DOHH2 (cell line): ENCODE results near the gene CAV3.

Experiments used
- H3F3A ChIP-seq: fragments of 200-600 bp; sonication (generic), shearing (Covaris generic); 2 replicates; pipeline ENCODE4 v1.6.0; 2016; ENCODE audit warnings: antibody characterized with exemption, mild to moderate bottlenecking; ENCODE audit not compliant: control insufficient read depth, insufficient read depth
- H3K27ac ChIP-seq: fragments of 200-600 bp; sonication (generic); 2 replicates; pipeline ENCODE4 v1.5.1; 2014; ENCODE audit warnings: low read depth, mild to moderate bottlenecking, low read length, moderate library complexity
- H3K27me3 ChIP-seq: fragments of 200-600 bp; sonication (generic); 2 replicates; pipeline ENCODE4 v1.6.1; 2014; ENCODE audit warnings: mild to moderate bottlenecking, low read length, mixed read lengths; ENCODE audit not compliant: control insufficient read depth
- H3K36me3 ChIP-seq: fragments of 200-600 bp; sonication (generic); 2 replicates; pipeline ENCODE4 v1.6.1; 2014; ENCODE audit warnings: mild to moderate bottlenecking, low read length, moderate library complexity, mixed read lengths; ENCODE audit not compliant: control insufficient read depth
- H3K4me1 ChIP-seq: fragments of 200-600 bp; sonication (generic); 2 replicates; pipeline ENCODE4 v1.6.1; 2014; ENCODE audit warnings: mild to moderate bottlenecking, low read length, mixed read lengths; ENCODE audit not compliant: control insufficient read depth
- H3K4me2 ChIP-seq: fragments of 200-600 bp; sonication (generic); 2 replicates; pipeline ENCODE4 v1.6.0; 2014; ENCODE audit warnings: mild to moderate bottlenecking, low read length, moderate library complexity
- H3K4me3 ChIP-seq: fragments of 200-600 bp; sonication (generic); 2 replicates; pipeline ENCODE4 v1.5.1; 2014; ENCODE audit warnings: mild to moderate bottlenecking, low read length, mixed read lengths
- H3K79me2 ChIP-seq: fragments of 200-600 bp; sonication (generic); 2 replicates; pipeline ENCODE4 v1.6.1; 2014; ENCODE audit warnings: mild to moderate bottlenecking, low read length, mixed read lengths; ENCODE audit not compliant: control insufficient read depth
- H3K9me2 ChIP-seq: fragments of 200-600 bp; sonication (generic); replicated peaks from 2 replicates; pipeline ENCODE4 v1.6.1; 2014; ENCODE audit warnings: mild to moderate bottlenecking, low read length, mixed read lengths; ENCODE audit not compliant: control insufficient read depth
- H3K9me3 ChIP-seq: fragments of 200-600 bp; sonication (generic); 2 replicates; pipeline ENCODE4 v1.6.1; 2014; ENCODE audit warnings: antibody characterized with exemption, low read length, mixed read lengths; ENCODE audit not compliant: control insufficient read depth, insufficient read depth
- H4K20me1 ChIP-seq: fragments of 200-600 bp; sonication (generic); 2 replicates; pipeline ENCODE4 v1.6.0; 2014; ENCODE audit warnings: low read depth, mild to moderate bottlenecking, antibody characterized with exemption, low read length, moderate library complexity; ENCODE audit not compliant: control insufficient read depth, insufficient read depth
- CTCF ChIP-seq: fragments of 200-600 bp; sonication (generic); IDR thresholded peaks from one replicate; pipeline ENCODE4 v1.5.1; 2014; ENCODE audit warnings: antibody characterized with exemption, mild to moderate bottlenecking, low read depth, low read length; ENCODE audit not compliant: poor library complexity, severe bottlenecking
- EZH2phosphoT487 ChIP-seq: fragments of 200-600 bp; sonication (generic); IDR thresholded peaks from 2 replicates; pipeline ENCODE4 v1.6.1; 2017; ENCODE audit warnings: borderline replicate concordance, mild to moderate bottlenecking, antibody characterized with exemption, low read length, moderate library complexity, mixed read lengths

CAV3 gene

GRCh38 chr3:8762607-8763377 is 29.2 kb downstream of the CAV3 start:
- no peak overlapping the region for H3K4me3 ChIP-seq
- no peaks in the 10 kb centered on the region for H4K20me1 ChIP-seq
- H3K9me3 ChIP-seq, result no peaks in the 10 kb centered on the region
- H3K36me3 ChIP-seq, result no peaks in the 10 kb centered on the region
- TF ChIP-seq EZH2phosphoT487 (no peak), CTCF (no peak)
- no peaks in the 10 kb centered on the region for H3K4me1 ChIP-seq
- no peak overlapping the region for H3K27ac ChIP-seq
- H3K4me2 ChIP-seq, result no peak overlapping the region
- no peaks in the 10 kb centered on the region for H3K79me2 ChIP-seq
- H3K27me3 ChIP-seq, result peaks cover 3% of the 10 kb centered on the region
- H3K9me2 ChIP-seq, result no peaks in the 10 kb centered on the region
- no peaks in the 10 kb centered on the region for H3F3A ChIP-seq

GRCh38 chr3:8764528-8764927 is 30.9 kb downstream of the CAV3 start:
- TF ChIP-seq EZH2phosphoT487 (no peak), CTCF (no peak)
- no peaks in the 10 kb centered on the region for H3K79me2 ChIP-seq
- no peak overlapping the region for H3K27ac ChIP-seq
- no peak overlapping the region for H3K4me2 ChIP-seq
- H3K4me3 ChIP-seq, result no peak overlapping the region
- H3K4me1 ChIP-seq, result peaks cover 7% of the 10 kb centered on the region
- H3K9me3 ChIP-seq, result no peaks in the 10 kb centered on the region
- no peaks in the 10 kb centered on the region for H3K9me2 ChIP-seq
- no peaks in the 10 kb centered on the region for H3K36me3 ChIP-seq
- no peaks in the 10 kb centered on the region for H3F3A ChIP-seq
- H3K27me3 ChIP-seq, result peaks cover 17% of the 10 kb centered on the region
- H4K20me1 ChIP-seq, result no peaks in the 10 kb centered on the region

- Histone ChIP-seq H3K27me3 (peaks cover 25% of the 10 kb centered on the region), H3K4me3 (no peak overlapping the region), H3F3A (no peaks in the 10 kb centered on the region), H3K36me3 (no peaks in the 10 kb centered on the region), H3K79me2 (no peaks in the 10 kb centered on the region), H3K4me2 (no peak overlapping the region), H4K20me1 (no peaks in the 10 kb centered on the region), H3K27ac (no peak overlapping the region), H3K4me1 (peaks cover 7% of the 10 kb centered on the region), H3K9me2 (no peaks in the 10 kb centered on the region), H3K9me3 (no peaks in the 10 kb centered on the region)
- TF ChIP-seq EZH2phosphoT487 (no peak), CTCF (no peak)
Measured at GRCh38 chr3:8765528-8765927, 31.9 kb downstream of the CAV3 start.
